Measurements from ENCODE around the gene STARD8.

The STARD8 gene

DNA sequence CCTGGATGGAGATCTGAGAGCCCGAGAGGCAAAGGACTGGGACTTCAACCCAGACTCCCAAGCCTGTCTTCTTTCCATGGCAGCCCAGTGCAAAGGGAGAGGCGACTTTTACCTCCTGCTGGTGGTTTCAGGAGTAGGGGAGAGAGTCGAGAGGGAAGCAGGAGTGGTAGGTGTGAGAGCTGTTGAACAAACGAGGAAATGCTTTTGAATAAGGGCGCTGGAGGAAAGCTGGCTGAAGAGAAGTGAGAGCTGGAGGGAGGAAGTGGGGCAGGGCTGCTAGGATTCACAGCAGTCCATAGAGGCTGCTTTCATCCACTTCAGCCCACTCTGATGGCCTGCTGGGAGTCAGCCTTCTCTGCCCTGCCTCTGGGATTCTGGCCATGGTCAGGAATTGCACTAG lies 99.5 kb downstream of the STARD8 start:
- in situ Hi-C loops (cut with MboI; ENCODE audit: low sequenced_read_pairs) = no loop called here

DNA sequence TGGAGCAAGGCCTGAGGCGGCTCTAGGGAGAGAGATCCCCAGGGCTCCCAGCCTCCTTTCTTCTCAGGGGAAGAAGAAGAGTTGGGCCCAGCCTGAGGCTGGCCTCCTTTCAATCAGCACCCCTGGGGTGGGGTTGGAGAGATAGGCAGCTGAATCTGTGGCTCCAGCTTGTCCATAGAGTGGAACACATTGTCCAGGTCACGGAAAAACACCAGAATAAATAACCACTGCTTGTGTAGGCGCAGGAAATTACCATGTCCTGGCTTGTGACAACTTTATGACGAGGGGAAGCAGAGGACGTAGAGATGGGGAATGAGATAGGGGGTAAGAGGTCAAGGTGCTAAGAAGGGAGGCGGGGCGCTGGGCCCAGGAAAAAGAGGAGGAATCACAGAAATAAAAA lies 100.6 kb downstream of the STARD8 start:
- in situ Hi-C loops (cut with MboI; ENCODE audit: low sequenced_read_pairs) = no loop called here

DNA sequence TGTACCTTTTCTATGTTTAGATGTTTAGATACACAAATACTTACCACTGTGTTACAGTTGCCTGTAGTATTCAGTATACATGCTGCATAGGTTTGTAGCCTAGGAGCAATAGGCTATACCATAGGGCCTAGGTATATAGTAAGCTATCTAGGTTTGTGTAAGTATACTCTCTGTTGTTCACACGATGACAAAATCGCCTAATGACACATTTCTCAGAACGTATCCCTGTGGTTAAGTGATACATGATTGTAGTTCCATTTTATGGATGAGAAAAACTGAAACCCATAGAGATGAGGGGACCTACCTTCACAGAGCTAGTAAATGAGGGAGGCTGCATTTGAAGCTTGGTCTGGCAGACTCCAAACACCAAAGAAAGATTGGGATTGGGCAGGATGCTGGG lies 102.0 kb downstream of the STARD8 start:
- in situ Hi-C loops (cut with MboI; ENCODE audit: low sequenced_read_pairs) = no loop called here

DNA sequence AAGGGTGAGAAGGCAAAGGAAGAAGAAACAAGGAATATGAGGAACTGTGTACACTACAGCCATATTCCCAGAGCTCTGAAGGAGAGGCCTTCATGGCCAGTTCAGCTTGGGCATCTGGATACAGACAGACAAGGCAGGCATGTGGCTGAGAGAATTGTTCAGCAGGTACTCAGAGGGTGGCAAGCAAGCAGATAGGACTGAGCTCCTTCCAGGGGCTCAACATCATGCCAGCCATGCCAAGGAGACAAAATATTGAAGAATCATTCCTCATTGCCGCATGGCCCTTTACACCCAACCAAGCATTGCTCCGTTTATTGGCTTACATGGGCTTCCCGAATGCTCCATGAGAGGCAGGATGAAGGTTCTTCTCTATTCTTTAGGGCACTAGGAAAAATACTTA lies 102.8 kb downstream of the STARD8 start:
- in situ Hi-C loops (cut with MboI; ENCODE audit: low sequenced_read_pairs) = no loop called here

DNA sequence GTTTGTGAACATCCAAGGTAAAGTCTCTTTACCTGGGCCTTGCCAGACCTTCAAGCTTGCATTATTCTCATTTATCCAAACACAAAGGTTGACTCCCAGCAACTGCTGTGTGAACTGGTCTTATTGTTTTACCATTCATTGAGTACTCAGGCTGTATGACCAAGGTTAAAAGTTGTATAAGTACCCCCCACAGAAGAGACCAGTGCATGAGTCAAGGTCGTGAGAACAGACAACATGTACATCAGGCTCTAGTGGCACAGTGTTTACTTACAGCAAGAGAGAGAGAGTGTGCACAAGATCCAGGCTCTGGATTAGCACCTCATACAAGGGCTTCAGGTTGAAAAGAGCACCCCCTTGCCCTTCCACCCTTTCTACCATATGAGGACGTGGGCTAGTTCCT lies 103.9 kb downstream of the STARD8 start:
- in situ Hi-C loops (cut with MboI; ENCODE audit: low sequenced_read_pairs) = no loop called here

DNA sequence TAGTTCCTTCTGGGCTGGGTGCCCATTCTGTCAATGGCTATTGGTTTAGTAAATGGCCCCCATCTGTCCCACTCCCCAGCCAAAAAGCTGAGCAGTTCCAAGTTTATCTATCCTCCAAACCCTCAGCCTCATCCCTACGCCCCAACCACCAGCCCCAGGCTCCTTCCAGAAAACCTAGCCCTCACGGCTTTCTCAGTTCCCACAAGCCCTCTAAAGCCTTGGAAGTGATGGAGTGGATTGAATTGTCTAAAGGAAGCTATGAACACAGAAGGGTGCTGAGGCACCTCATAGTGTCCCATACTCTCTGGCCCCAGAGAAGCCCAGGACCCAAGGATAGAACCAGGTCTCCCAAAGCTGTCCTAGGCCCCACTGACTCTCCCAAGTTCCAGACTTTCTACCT lies 105.8 kb downstream of the STARD8 start:
- in situ Hi-C loops (cut with MboI; ENCODE audit: low sequenced_read_pairs) = no loop called here

DNA sequence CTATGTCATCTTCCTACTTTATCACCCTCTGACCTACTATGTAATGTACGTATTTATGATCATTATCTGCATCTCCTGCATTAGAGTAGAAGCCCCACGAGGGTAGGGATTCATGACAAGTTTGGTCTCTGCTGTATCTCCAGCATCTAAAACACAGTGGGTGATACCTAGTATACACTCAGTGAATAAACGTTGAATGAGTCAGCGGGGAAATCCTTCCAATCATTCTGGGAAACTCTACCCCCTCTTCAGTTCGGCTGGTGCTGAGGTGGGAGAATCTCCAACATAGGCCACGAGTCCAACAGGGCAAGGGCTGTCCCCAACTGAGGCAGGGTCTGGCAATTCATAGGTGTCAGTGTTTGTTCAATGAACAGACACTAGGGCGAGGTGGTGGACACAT lies 106.9 kb downstream of the STARD8 start:
- in situ Hi-C loops (cut with MboI; ENCODE audit: low sequenced_read_pairs) = no loop called here

DNA sequence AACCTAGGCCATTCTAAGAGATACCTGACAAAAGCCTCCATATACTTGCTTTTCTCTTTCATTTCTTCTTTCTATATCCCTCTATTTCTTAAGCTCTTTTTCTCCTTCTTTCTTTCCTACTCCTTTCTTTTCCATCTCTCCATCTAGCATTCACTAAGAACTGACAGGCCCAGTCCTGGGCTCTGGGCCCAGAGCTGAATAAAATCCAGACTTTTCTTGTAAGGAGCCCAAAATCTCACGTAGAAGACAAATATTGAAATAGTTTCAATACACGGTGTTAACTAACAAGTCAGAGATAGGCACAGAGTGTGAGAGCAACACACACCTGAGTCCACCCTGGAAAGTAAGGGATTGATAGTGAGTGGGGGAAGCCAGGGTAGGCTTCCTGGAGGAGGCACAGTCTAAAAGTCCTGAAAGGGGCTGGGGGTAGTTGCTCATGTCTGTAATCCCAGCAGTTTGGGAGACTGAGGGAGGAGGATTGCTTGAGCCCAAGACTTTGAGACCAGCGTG lies 108.2 kb downstream of the STARD8 start:
- in situ Hi-C loops (cut with MboI; ENCODE audit: low sequenced_read_pairs) = no loop called here

DNA sequence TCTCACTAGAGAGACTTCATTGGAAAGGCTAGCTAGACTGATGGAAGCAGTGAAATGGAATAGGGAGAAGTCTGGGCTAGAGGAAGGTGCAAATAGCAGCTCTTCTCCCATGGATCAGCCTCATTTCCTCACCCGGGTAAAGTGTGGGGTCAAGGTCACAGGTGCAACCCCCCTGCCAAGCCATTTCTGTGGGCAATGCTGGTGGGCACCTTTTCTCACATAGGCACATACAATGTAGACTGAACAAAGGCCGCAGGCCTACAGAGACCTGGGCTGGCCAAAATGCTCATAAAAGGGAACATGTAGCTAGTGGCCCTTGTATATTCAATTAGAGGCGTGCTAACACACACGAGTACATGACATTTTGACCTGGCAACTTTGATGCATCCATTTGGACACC lies 109.9 kb downstream of the STARD8 start:
- in situ Hi-C loops (cut with MboI; ENCODE audit: low sequenced_read_pairs) = no loop called here

DNA sequence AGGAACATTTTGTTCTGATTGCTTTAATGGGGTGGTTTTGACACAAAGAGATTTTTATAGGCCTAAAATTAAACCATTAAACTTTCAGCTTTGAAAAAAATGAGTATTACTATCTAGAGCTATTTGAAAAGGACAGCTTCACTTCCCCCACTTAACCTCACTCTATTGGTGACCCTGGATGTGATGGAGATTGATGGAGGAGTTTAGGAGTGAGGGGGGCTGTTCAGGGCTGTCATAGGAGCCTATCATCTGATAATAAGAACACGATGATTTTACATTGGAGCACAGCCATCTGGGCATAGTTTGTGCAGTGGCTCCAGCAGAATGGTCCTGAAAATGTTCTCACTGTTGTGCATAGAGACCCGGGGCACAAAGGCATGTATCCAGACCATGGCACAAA lies 110.3 kb downstream of the STARD8 start:
- in situ Hi-C loops (cut with MboI; ENCODE audit: low sequenced_read_pairs) = no loop called here

DNA sequence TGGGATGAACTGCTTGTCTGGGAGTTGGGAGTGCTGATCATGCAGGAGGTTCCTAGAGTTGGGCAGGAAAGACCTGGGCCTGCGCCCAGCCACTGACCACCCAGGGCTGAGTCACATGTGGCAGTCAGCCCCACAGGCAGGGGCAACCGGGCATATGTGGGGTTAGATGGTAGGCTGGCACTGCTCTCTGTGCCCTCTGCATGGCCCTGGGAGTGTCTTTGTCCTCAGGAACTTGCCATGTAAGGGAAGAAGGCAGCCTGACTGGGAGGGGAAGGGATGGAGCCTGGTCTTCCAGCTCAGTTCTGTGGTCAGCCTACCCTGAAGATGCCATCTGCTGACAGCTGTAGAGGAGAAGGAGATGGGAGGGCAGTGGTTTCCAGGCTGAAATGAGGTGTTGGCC lies 111.2 kb downstream of the STARD8 start:
- in situ Hi-C loops (cut with MboI; ENCODE audit: low sequenced_read_pairs) = no loop called here

DNA sequence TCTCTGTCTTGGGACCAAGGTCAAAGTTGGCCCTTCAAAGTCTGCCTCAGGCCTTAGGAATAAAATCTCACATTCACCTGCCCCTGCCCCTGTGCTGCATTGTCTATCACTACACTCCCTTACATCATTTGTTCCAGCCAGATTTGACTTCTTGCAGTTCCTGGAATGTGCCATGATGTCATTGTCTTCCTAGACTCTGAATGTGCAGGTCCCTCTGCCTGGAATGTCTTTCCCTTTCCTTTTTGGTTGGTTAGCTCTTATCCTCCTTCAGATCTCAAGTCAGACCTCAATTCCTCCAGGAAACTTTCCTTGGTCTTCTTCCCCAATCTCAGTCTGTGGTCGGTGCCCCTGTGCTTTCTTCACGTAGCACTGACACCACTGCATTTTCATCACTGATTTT lies 113.6 kb downstream of the STARD8 start:
- in situ Hi-C loops (cut with MboI; ENCODE audit: low sequenced_read_pairs) = no loop called here

DNA sequence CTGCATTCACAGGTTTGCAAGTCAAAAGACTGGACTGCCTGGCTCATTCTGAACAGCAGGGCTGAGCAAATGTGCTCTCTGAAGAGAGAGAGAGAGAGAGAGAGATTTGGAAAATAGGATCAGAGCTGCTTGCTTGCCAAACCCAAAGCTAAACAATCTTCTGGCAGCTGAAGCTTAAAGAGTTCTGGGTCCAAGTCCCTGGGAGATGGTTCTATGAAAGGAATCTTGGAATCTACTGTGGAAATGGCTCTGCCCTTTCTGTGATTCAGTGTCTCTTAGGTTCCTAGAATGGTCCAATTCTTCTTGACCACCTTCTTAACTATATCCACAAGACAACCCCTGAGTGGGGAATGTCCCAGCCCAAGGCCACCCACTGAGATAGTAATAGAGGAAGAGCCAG lies 115.3 kb downstream of the STARD8 start:
- in situ Hi-C loops (cut with MboI; ENCODE audit: low sequenced_read_pairs) = no loop called here

DNA sequence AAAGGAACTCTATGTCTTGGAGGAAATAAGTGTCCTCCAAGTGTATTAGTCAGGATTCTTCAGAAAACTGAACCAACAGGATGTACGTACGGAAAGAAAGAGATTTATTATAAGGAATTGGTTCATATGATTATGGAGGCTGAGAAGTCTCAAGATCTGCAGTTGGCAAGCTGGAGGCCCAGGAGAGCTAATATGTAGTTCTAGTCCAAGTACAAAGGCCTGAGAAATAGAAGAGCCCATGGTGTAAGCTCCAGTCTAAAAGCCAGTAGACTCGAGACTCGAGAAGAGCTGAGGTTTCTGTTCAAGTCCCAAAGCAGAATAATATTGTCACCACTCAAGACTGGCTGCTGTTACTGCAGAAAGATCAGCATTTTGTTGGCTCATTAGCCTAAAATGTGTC lies 116.0 kb downstream of the STARD8 start:
- in situ Hi-C loops (cut with MboI; ENCODE audit: low sequenced_read_pairs) = no loop called here

Data from hTERT RPE-1 (cell line).